MCF 10A (cell line): Measurements from ENCODE around the gene RAI1. TPM values are rescaled to one million over a fixed set of nuclear protein-coding genes. Genes with fewer than 3 reads are reported as not detected.

Source experiments
- BruUV-seq: library from RNA; stranded (reverse); fragments of 400-500 nt; replicated peaks from 2 replicates; lab custom pipeline; 2021; lab: Mats Ljungman, UMichigan
- CTCF ChIA-PET: fragments of 300-600 bp; sonication (Branson Sonifier 250); formaldehyde crosslinking; extraction: SDS; loops from one replicate; lab custom pipeline; 2021; ENCODE audit warnings: antibody characterized with exemption, inconsistent platforms; lab: Yijun Ruan, JAX
- POLR2A ChIA-PET: fragments of 300-600, 350-650 bp; sonication (Branson Sonifier 250); formaldehyde crosslinking; extraction: SDS; loops from one replicate; lab custom pipeline; 2020; ENCODE audit warnings: antibody characterized with exemption, inconsistent platforms; lab: Yijun Ruan, JAX
- DNase-seq: peaks from one replicate; pipeline ENCODE4 v3.0.0-alpha.2; 2018; ENCODE audit not compliant: unreplicated experiment
- H3K27ac Mint-ChIP-seq: one replicate; pipeline ENCODE4 v1.8.0; 2022; ENCODE audit warnings: mild to moderate bottlenecking, low read depth, mixed read lengths; ENCODE audit not compliant: unreplicated experiment
- H3K27me3 Mint-ChIP-seq: one replicate; pipeline ENCODE4 v1.8.0; 2022; ENCODE audit warnings: mixed read lengths; ENCODE audit not compliant: insufficient read depth, unreplicated experiment
- H3K36me3 Mint-ChIP-seq: one replicate; pipeline ENCODE4 v1.8.0; 2022; ENCODE audit warnings: mild to moderate bottlenecking, moderate library complexity, mixed read lengths; ENCODE audit not compliant: insufficient read depth, unreplicated experiment
- H3K4me1 Mint-ChIP-seq: one replicate; pipeline ENCODE4 v1.8.0; 2022; ENCODE audit warnings: mixed read lengths; ENCODE audit not compliant: insufficient read depth, unreplicated experiment
- H3K4me3 Mint-ChIP-seq: one replicate; pipeline ENCODE4 v1.8.0; 2022; ENCODE audit warnings: mild to moderate bottlenecking, moderate library complexity, mixed read lengths; ENCODE audit not compliant: unreplicated experiment
- H3K9me3 Mint-ChIP-seq: one replicate; pipeline ENCODE4 v1.8.0; 2022; ENCODE audit warnings: mixed read lengths; ENCODE audit not compliant: unreplicated experiment
- intact Hi-C: fragments of 100-400 bp; cut with micrococcal nuclease; formaldehyde crosslinking; loops from 2 replicates; pipeline ENCODE4 v1.14.1; 2022
- total RNA-seq: library from RNA; stranded (reverse); gene quantifications from 2 replicates; pipeline ENCODE4 v1.2.3, GENCODE V29; 2022
- TF ChIP-seq, protein P1 (sequence below): fragments of 200-600 bp; IDR thresholded peaks from one replicate; pipeline ENCODE4 v1.8.0; 2022; ENCODE audit warnings: antibody characterized with exemption, mild to moderate bottlenecking; ENCODE audit not compliant: unreplicated experiment

Gene RAI1
- total RNA-seq, 1 experiment from 2014 or later = 30.4 TPM

GRCh38 chr17:17698371-17698770, 17.1 kb downstream of the RAI1 start:
- Mint-ChIP-seq H3K27me3 (no peaks in the 10 kb centered on the region), H3K27ac (peak overlapping the region; percentile 78), H3K4me3 (no peak overlapping the region), H3K36me3 (peaks cover 11% of the 10 kb centered on the region), H3K4me1 (peaks cover 40% of the 10 kb centered on the region), H3K9me3 (no peaks in the 10 kb centered on the region)
- no TSS peak for BruUV-seq
- ChIA-PET CTCF (no interaction called here), POLR2A (interaction anchor here (0.7 kb wide), 1 partner anchor 14 kb away, joined by 3 read pairs; no protein-coding TSS in a partner anchor)
- no peak for DNase-seq
- TF ChIP-seq, protein P1, sequence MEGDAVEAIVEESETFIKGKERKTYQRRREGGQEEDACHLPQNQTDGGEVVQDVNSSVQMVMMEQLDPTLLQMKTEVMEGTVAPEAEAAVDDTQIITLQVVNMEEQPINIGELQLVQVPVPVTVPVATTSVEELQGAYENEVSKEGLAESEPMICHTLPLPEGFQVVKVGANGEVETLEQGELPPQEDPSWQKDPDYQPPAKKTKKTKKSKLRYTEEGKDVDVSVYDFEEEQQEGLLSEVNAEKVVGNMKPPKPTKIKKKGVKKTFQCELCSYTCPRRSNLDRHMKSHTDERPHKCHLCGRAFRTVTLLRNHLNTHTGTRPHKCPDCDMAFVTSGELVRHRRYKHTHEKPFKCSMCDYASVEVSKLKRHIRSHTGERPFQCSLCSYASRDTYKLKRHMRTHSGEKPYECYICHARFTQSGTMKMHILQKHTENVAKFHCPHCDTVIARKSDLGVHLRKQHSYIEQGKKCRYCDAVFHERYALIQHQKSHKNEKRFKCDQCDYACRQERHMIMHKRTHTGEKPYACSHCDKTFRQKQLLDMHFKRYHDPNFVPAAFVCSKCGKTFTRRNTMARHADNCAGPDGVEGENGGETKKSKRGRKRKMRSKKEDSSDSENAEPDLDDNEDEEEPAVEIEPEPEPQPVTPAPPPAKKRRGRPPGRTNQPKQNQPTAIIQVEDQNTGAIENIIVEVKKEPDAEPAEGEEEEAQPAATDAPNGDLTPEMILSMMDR = no peak
- intact Hi-C loops = no loop called here

- H3K9me3 Mint-ChIP-seq = no peaks in the 10 kb centered on the region
- BruUV-seq = no TSS peak
- peak overlapping the region; percentile 78 for H3K27ac Mint-ChIP-seq
- no peaks in the 10 kb centered on the region for H3K27me3 Mint-ChIP-seq
- no peak overlapping the region for H3K4me3 Mint-ChIP-seq
- POLR2A ChIA-PET = interaction anchor here (0.7 kb wide), 1 partner anchor 15 kb away, joined by 3 read pairs; no protein-coding TSS in a partner anchor
- intact Hi-C loops = no loop called here
- peaks cover 16% of the 10 kb centered on the region for H3K36me3 Mint-ChIP-seq
- TF ChIP-seq, protein P1 = no peak
- CTCF ChIA-PET = interaction anchor here (1.2 kb wide), 1 partner anchor 31 kb away, joined by 3 read pairs; no protein-coding TSS in a partner anchor
- H3K4me1 Mint-ChIP-seq = peaks cover 35% of the 10 kb centered on the region
- DNase-seq = no peak
These were observed 17.7 kb downstream of the RAI1 start for GRCh38 chr17:17698869-17699351.

- no TSS peak for BruUV-seq
- peaks cover 31% of the 10 kb centered on the region for H3K4me1 Mint-ChIP-seq
- intact Hi-C loops = no loop called here
- TF ChIP-seq, protein P1 = no peak
- CTCF ChIA-PET = interaction anchor here (1.2 kb wide), 1 partner anchor 32 kb away, joined by 3 read pairs; no protein-coding TSS in a partner anchor
- H3K36me3 Mint-ChIP-seq = peaks cover 16% of the 10 kb centered on the region
- no peaks in the 10 kb centered on the region for H3K27me3 Mint-ChIP-seq
- H3K27ac Mint-ChIP-seq = no peak overlapping the region
- no peak for DNase-seq
- POLR2A ChIA-PET = no interaction called here
- H3K4me3 Mint-ChIP-seq = no peak overlapping the region
- H3K9me3 Mint-ChIP-seq = no peaks in the 10 kb centered on the region
These were observed 18.2 kb downstream of the RAI1 start for GRCh38 chr17:17699491-17699890.

DNA sequence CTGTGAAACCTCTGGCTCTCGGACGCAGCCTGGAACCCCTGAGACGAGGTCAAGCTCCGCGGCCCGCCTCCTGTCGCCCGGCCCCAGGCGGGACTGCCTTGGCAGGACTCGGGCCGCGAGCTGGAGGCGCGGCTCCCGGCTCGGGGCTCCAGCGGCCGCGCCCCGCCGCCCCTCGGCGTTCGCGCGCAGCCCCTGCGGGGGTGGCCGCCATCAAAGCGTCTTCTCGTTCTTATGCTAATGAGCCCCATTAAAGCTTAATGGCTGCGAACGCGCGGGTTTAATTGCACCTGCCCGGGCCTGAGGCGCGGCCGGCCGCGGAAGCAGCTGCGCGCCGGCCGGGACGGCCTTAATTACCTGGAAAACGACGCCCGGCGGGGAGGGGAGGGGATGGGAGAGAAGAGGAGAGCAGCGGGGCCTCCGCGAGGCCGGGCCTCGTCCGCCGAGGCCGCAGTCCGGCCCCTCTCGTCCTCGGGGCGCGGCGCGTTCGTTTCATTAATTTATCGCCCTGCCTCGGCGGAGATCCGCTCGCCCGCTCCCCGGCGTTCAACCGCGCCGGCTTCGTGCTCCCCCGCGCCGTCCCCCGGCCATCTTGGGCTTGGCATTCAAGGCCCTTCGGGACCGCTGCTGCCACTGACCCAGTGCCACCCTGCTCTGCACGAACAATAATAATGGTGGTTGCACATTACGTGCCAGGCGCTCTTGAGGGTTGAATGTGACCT, 19.2 kb downstream of the RAI1 start:
- ChIA-PET POLR2A (no interaction called here), CTCF (no interaction called here)
- Mint-ChIP-seq H3K36me3 (peaks cover 21% of the 10 kb centered on the region), H3K27ac (no peak overlapping the region), H3K27me3 (no peaks in the 10 kb centered on the region), H3K9me3 (no peaks in the 10 kb centered on the region), H3K4me1 (peaks cover 27% of the 10 kb centered on the region), H3K4me3 (no peak overlapping the region)
- BruUV-seq = no TSS peak
- DNase-seq = no peak
- TF ChIP-seq, protein P1 = no peak
- intact Hi-C loops = no loop called here
